Measurements from ENCODE around the gene BACE2. TPM values are rescaled to one million over a fixed set of nuclear protein-coding genes. Genes with fewer than 3 reads are reported as not detected.

BACE2 gene
- total and polyA plus RNA-seq, 2 of the 13 experiments (the other 11 are each of a cell fraction or from before 2014, with no cell fraction given): 0.07 to 0.11 TPM

- peak overlapping the region; percentile 96 for H3K27ac ChIP-seq (ENCODE audit: extremely low read length, insufficient read depth, low read length)
- intact Hi-C loops (cut with micrococcal nuclease; ENCODE audit: unreplicated experiment): loop anchor here (1.0 to 2.0 kb wide), 3 partner anchors 39 to 44 kb away; no protein-coding TSS in a partner anchor
- 0 out of 2 replicates have a peak, but pooled peaks have one; percentile 46 for TF ChIP-seq ZNF354B (CRISPR knock-in tag; IDR thresholded peaks at IDR 0.05)
- TF ChIP-seq ZNF879 (CRISPR knock-in tag; IDR thresholded peaks at IDR 0.05): no peak
- no peak for TF ChIP-seq PAF1 (CRISPR knock-in tag; IDR thresholded peaks at IDR 0.05)
- no peak for TF ChIP-seq ATAD3A (CRISPR knock-in tag; IDR thresholded peaks at IDR 0.05)
- TF ChIP-seq HMGXB3 (CRISPR knock-in tag; IDR thresholded peaks at IDR 0.05; ENCODE audit: borderline replicate concordance): no peak
- TF ChIP-seq JARID2 (CRISPR knock-in tag; IDR thresholded peaks at IDR 0.05; ENCODE audit: insufficient replicate concordance): no peak
- no peak for TF ChIP-seq MYPOP (CRISPR knock-in tag; IDR thresholded peaks at IDR 0.05)
- no peak for TF ChIP-seq CENPX (CRISPR knock-in tag; IDR thresholded peaks at IDR 0.05)
- no peak for TF ChIP-seq RNF2 (conservative IDR thresholded peaks at IDR 0.05; ENCODE audit: low read depth)
- no peak for TF ChIP-seq ZBTB10 (CRISPR knock-in tag; IDR thresholded peaks at IDR 0.05; ENCODE audit: borderline replicate concordance)
- TF ChIP-seq CHD4 (IDR thresholded peaks at IDR 0.05; ENCODE audit: borderline replicate concordance, low read length): no peak
- TF ChIP-seq SNAPC5 (CRISPR knock-in tag; IDR thresholded peaks at IDR 0.05; ENCODE audit: borderline replicate concordance): 0 out of 2 replicates have a peak, but pooled peaks have one; percentile 52
- no peak for TF ChIP-seq PBX2 (CRISPR knock-in tag; IDR thresholded peaks at IDR 0.05)
- no peak for TF ChIP-seq ZNF576 (CRISPR knock-in tag; IDR thresholded peaks at IDR 0.05)
Observed at GRCh38 chr21:41321908-41322495, 154.0 kb downstream of the BACE2 start.

More at GRCh38 chr21:41321908-41322495, 154.0 kb downstream of the BACE2 start:
- ATAC-seq (peak; percentile 33), DNase-seq (ENCODE audit: low spot score) (no peak), FAIRE-seq (no peak)
- no peaks in the 10 kb centered on the region for H3K9me3 ChIP-seq (ENCODE audit: low read length)
- ChIA-PET CTCF (ENCODE audit: low intra/inter-chr PET ratio, low total read pairs) (interaction anchor here (1.8 kb wide), 1 partner anchor 39 kb away, joined by 3 read pairs; no protein-coding TSS in a partner anchor), POLR2A (interaction anchor here (0.6 to 8.6 kb wide), 15 partner anchors 10 to 442 kb away, joined by 3 to 105 read pairs (median 6); partner anchors contain the start of gene MX2)
- H3K79me2 ChIP-seq (ENCODE audit: insufficient read depth, low read length): peaks cover 25% of the 10 kb centered on the region
- in situ Hi-C loops (cut with HindIII; ENCODE audit: extremely low pct_ligation_motif_present, low pct_unique_long_range_greater_than_20kb): no loop called here
- peak overlapping the region; percentile 32 to 69 (median 38) for H3K4me3 ChIP-seq (replicated peaks in 1 of 3; ENCODE audit: insufficient read depth in 1 of 3, low read depth in 2 of 3, low read length in 3 of 3)
- no peaks in the 10 kb centered on the region for H4K20me1 ChIP-seq (ENCODE audit: insufficient read depth, low read length)
- peak overlapping the region; percentile 76 for H3K9ac ChIP-seq (ENCODE audit: insufficient read depth, low read depth, low read length)
- BruUV-seq (replicated peaks): TSS peak; percentile 78
- no peaks in the 10 kb centered on the region for H3K27me3 ChIP-seq (ENCODE audit: control insufficient read depth in 1 of 2, insufficient read depth in 2 of 2, low read length in 2 of 2)
- H3K4me1 ChIP-seq (ENCODE audit: insufficient read depth, low read length): peaks cover 96% of the 10 kb centered on the region
- WGBS (ENCODE audit: low lambda C conversion rate): 0% methylated on average over 1 of the region's 7 CpGs
- no peaks in the 10 kb centered on the region for H3K36me3 ChIP-seq (replicated peaks in 1 of 2; ENCODE audit: control insufficient read depth in 1 of 2, insufficient read depth in 2 of 2, low read length in 2 of 2)
- H2AFZ ChIP-seq (ENCODE audit: low read length): peak overlapping the region; percentile 0
- peak overlapping the region; percentile 97 for H3K4me2 ChIP-seq (ENCODE audit: low read depth, low read length)
